Testis (tissue), 3 donors: Measurements from ENCODE around the gene SEZ6L2. TPM values are rescaled to one million over a fixed set of nuclear protein-coding genes. Genes with fewer than 3 reads are reported as not detected.

Source experiments
- DNase-seq: peaks from one replicate; pipeline ENCODE4 v3.0.0-alpha.2; 2019
- H3K27ac ChIP-seq, 2 donors: fragments of 200-600 bp; sonication (generic); one replicate each; pipeline ENCODE4 v1.5.1; 2019
- H3K27me3 ChIP-seq: fragments of 200-600 bp; sonication (generic); one replicate; pipeline ENCODE4 v1.5.1; 2019
- H3K36me3 ChIP-seq: fragments of 200-600 bp; sonication (generic); one replicate; pipeline ENCODE4 v1.5.1; 2017; ENCODE audit warnings: low read depth; ENCODE audit errors: missing control alignments
- H3K4me1 ChIP-seq: fragments of 200-600 bp; sonication (generic); one replicate; pipeline ENCODE4 v1.5.1; 2019
- H3K4me3 ChIP-seq, 2 donors: fragments of 200-600 bp; sonication (generic); one replicate each; pipeline ENCODE4 v1.5.1; 2017 to 2019
- H3K9me3 ChIP-seq: fragments of 200-600 bp; sonication (generic); one replicate; pipeline ENCODE4 v1.5.1; 2017
- CTCF ChIP-seq, 3 experiments: fragments of 450-650 bp in 2 of 3; fragments of 200-600 bp in 1 of 3; sonication (generic) in 1 of 3; IDR thresholded peaks; one replicate each; pipeline ENCODE4 v1.5.1; 2016 to 2019; ENCODE audit warnings: antibody characterized with exemption in 3 of 3, mild to moderate bottlenecking in 2 of 3, moderate library complexity in 1 of 3
- POLR2A ChIP-seq: fragments of 450-650 bp; IDR thresholded peaks from one replicate; pipeline ENCODE4 v1.6.1; 2017; ENCODE audit warnings: antibody characterized with exemption, mild to moderate bottlenecking, moderate library complexity
- WGBS, 2 donors: methylation state at CpG; one replicate each; pipeline ENCODE4 v1.1.5; 2018; 5-methylcytosine and 5-hydroxymethylcytosine counted together
- intact Hi-C: fragments of 100-400 bp; cut with DNase I; formaldehyde crosslinking; loops from one replicate; pipeline ENCODE4 v1.15.1; 2023; ENCODE audit warnings: low total_unique reads
- polyA plus RNA-seq: library from polyadenylated mRNA; stranded (reverse); fragments of 350-450 nt; fragmentation: Illumina TruSeq; extraction: RNeasy Lipid Tissue Mini Kit (QIAGEN cat#74804); gene quantifications from one replicate; pipeline ENCODE4 v1.2.3, GENCODE V29; 2014; ENCODE audit warnings: low read depth, low replicate concordance; ENCODE audit not compliant: insufficient read depth
- total RNA-seq, 2 donors: library from RNA; depleted of rRNA; stranded (reverse); fragments of >200 nt; gene quantifications; one replicate each; pipeline ENCODE4 v1.2.3, GENCODE V29; 2016

The SEZ6L2 gene
- total and polyA plus RNA-seq, 3 donors from 2014 or later, result 40.9 to 57.5 (median 43.7) TPM

GRCh38 chr16:29877266-29877961 is 21.9 kb downstream of the SEZ6L2 start:
- peak; percentile 66 for DNase-seq
- H3K27ac ChIP-seq, result no peak overlapping the region
- intact Hi-C loops, result no loop called here
- no peak for TF ChIP-seq POLR2A
- TF ChIP-seq CTCF (IDR thresholded peaks at IDR 0.05), result no peak
- no peaks in the 10 kb centered on the region for H3K27me3 ChIP-seq
- peak overlapping the region in 1 of 2 donors; percentile 44 for H3K4me3 ChIP-seq
- 21 to 27% methylated on average over 13 to 28 of the region's 28 CpGs for WGBS, 2 donors
- no peaks in the 10 kb centered on the region for H3K9me3 ChIP-seq
- H3K36me3 ChIP-seq, result no peaks in the 10 kb centered on the region
- H3K4me1 ChIP-seq, result no peaks in the 10 kb centered on the region

- Histone ChIP-seq H3K36me3 (no peaks in the 10 kb centered on the region), H3K27ac (no peak overlapping the region), H3K4me1 (no peaks in the 10 kb centered on the region), H3K27me3 (no peaks in the 10 kb centered on the region), H3K9me3 (no peaks in the 10 kb centered on the region), H3K4me3 (peak overlapping the region; percentile 6 to 44)
- no peak for DNase-seq
- TF ChIP-seq POLR2A, result no peak
- TF ChIP-seq CTCF (IDR thresholded peaks at IDR 0.05), result no peak
- WGBS, 2 donors, result 12 to 16% methylated on average over 21 to 45 of the region's 45 CpGs
- intact Hi-C loops, result no loop called here
These were observed 22.6 kb downstream of the SEZ6L2 start for GRCh38 chr16:29876594-29877249.

GRCh38 chr16:29876217-29876593 is 23.1 kb downstream of the SEZ6L2 start:
- H3K4me3 ChIP-seq, result peak overlapping the region; percentile 6 to 44
- DNase-seq, result no peak
- intact Hi-C loops, result no loop called here
- no peaks in the 10 kb centered on the region for H3K4me1 ChIP-seq
- H3K9me3 ChIP-seq, result no peaks in the 10 kb centered on the region
- H3K27me3 ChIP-seq, result no peaks in the 10 kb centered on the region
- no peak overlapping the region for H3K27ac ChIP-seq
- TF ChIP-seq CTCF (IDR thresholded peaks at IDR 0.05), result no peak
- no peak for TF ChIP-seq POLR2A
- 22 to 43% methylated on average over 18 of the region's 18 CpGs for WGBS, 2 donors
- H3K36me3 ChIP-seq, result no peaks in the 10 kb centered on the region

GRCh38 chr16:29875206-29875605 is 24.1 kb downstream of the SEZ6L2 start:
- intact Hi-C loops, result no loop called here
- 95 to 97% methylated on average over 6 of the region's 6 CpGs for WGBS, 2 donors
- Histone ChIP-seq H3K27me3 (no peaks in the 10 kb centered on the region), H3K27ac (no peak overlapping the region), H3K4me3 (no peak overlapping the region), H3K4me1 (no peaks in the 10 kb centered on the region), H3K9me3 (no peaks in the 10 kb centered on the region), H3K36me3 (no peaks in the 10 kb centered on the region)
- TF ChIP-seq CTCF (IDR thresholded peaks at IDR 0.05), result no peak
- TF ChIP-seq POLR2A, result no peak
- no peak for DNase-seq
